Smooth muscle cell (in vitro differentiated cells): ENCODE results near the gene LMF1. TPM values are rescaled to one million over a fixed set of nuclear protein-coding genes. Genes with fewer than 3 reads are reported as not detected.

Experiments used
- DNase-seq: peaks from one replicate; lab custom pipeline; 2025; ENCODE audit not compliant: unreplicated experiment; lab: John Stamatoyannopoulos, UW
- H2AFZ ChIP-seq: fragments of 200-600 bp; sonication (generic); 2 replicates; pipeline ENCODE4 v1.6.0; 2016; ENCODE audit warnings: antibody characterized with exemption, low read depth, mild to moderate bottlenecking
- H3F3A ChIP-seq: fragments of 200-600 bp; sonication (generic); 2 replicates; pipeline ENCODE4 v1.6.0; 2017; ENCODE audit warnings: antibody characterized with exemption, low read depth
- H3K27ac ChIP-seq: fragments of 200-600 bp; sonication (generic); 2 replicates; pipeline ENCODE4 v1.5.1; 2016; ENCODE audit warnings: low read depth, mild to moderate bottlenecking
- H3K27me3 ChIP-seq: fragments of 200-600 bp; sonication (generic); 2 replicates; pipeline ENCODE4 v1.6.1; 2016; ENCODE audit warnings: low read depth, mild to moderate bottlenecking
- H3K36me3 ChIP-seq: fragments of 200-600 bp; sonication (generic); 2 replicates; pipeline ENCODE4 v1.5.1; 2016; ENCODE audit warnings: low read depth
- H3K4me1 ChIP-seq: fragments of 200-600 bp; sonication (generic); 2 replicates; pipeline ENCODE4 v1.5.1; 2016; ENCODE audit warnings: low read depth
- H3K4me2 ChIP-seq: fragments of 200-600 bp; sonication (generic); 2 replicates; pipeline ENCODE4 v1.6.0; 2016; ENCODE audit warnings: mild to moderate bottlenecking
- H3K4me3 ChIP-seq: fragments of 200-600 bp; sonication (generic); 2 replicates; pipeline ENCODE4 v1.5.1; 2016; ENCODE audit warnings: mild to moderate bottlenecking
- H3K79me2 ChIP-seq: fragments of 200-600 bp; sonication (generic); 2 replicates; pipeline ENCODE4 v1.6.0; 2016; ENCODE audit warnings: low read depth, mild to moderate bottlenecking
- H3K9ac ChIP-seq: fragments of 200-600 bp; sonication (generic); 2 replicates; pipeline ENCODE4 v1.6.0; 2016; ENCODE audit warnings: low read depth
- H3K9me3 ChIP-seq: fragments of 200-600 bp; sonication (generic); replicated peaks from 2 replicates; pipeline ENCODE4 v1.5.1; 2016; ENCODE audit warnings: low read depth
- H4K20me1 ChIP-seq: fragments of 200-600 bp; sonication (generic); 2 replicates; pipeline ENCODE4 v1.6.0; 2016; ENCODE audit warnings: low read depth
- CTCF ChIP-seq: fragments of 200-600 bp; sonication (generic); IDR thresholded peaks from 2 replicates; pipeline ENCODE4 v1.5.1; 2017; ENCODE audit warnings: borderline replicate concordance, mild to moderate bottlenecking, antibody characterized with exemption; ENCODE audit not compliant: insufficient read depth, poor library complexity, severe bottlenecking
- WGBS: methylation state at CpG from one replicate; pipeline ENCODE4 v1.1.7; 2016; ENCODE audit warnings: low lambda C conversion rate; 5-methylcytosine and 5-hydroxymethylcytosine counted together
- polyA plus RNA-seq: library from polyadenylated mRNA; unstranded; fragments of >200 nt; fragmentation: Nextera tagmentation; extraction: Ambion mirVana; gene quantifications from 2 replicates; pipeline ENCODE4 v1.2.1, GENCODE V29; 2016
- total RNA-seq: library from RNA; depleted of rRNA; stranded (reverse); fragments of >200 nt; gene quantifications from 2 replicates; pipeline ENCODE4 v1.2.3, GENCODE V29; 2014

LMF1 gene
- total and polyA plus RNA-seq, 2 experiments from 2014 or later = 25.3 to 29.8 TPM

DNA sequence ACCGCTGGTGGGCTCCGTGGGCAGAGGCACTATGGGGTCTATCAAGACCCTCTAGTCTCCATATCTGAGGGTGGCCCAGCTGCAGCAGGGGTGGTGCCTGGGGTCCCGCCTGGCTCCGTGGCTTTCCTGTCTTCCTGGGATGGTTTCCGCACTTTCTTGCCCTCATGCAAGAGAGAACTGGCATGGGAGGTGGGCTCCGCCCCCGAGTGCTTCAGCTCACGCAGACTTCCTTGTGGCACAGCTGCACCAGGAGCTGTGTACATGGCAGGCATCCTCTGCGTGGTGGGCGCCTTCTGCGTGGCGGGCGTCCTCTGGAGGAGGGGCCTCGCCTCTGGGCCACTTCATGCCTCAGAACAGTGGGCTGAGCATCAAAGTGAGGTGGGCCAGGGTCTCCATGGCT is 73.1 kb downstream of the LMF1 start:
- no peak overlapping the region for H3K4me2 ChIP-seq
- H3K27me3 ChIP-seq = no peaks in the 10 kb centered on the region
- H4K20me1 ChIP-seq = peaks cover 8% of the 10 kb centered on the region
- 94% methylated on average over 14 of the region's 14 CpGs for WGBS
- H3K4me3 ChIP-seq = no peak overlapping the region
- H3K9me3 ChIP-seq = no peaks in the 10 kb centered on the region
- TF ChIP-seq CTCF = no peak
- H3K79me2 ChIP-seq = no peaks in the 10 kb centered on the region
- H3F3A ChIP-seq = no peaks in the 10 kb centered on the region
- H3K27ac ChIP-seq = no peak overlapping the region
- no peak for DNase-seq
- H3K9ac ChIP-seq = no peak overlapping the region
- no peaks in the 10 kb centered on the region for H3K4me1 ChIP-seq
- no peak overlapping the region for H2AFZ ChIP-seq
- H3K36me3 ChIP-seq = no peaks in the 10 kb centered on the region

- H3K27ac ChIP-seq = no peak overlapping the region
- TF ChIP-seq CTCF = no peak
- no peak overlapping the region for H3K4me3 ChIP-seq
- H3K27me3 ChIP-seq = no peaks in the 10 kb centered on the region
- H3K9ac ChIP-seq = no peak overlapping the region
- no peaks in the 10 kb centered on the region for H3K9me3 ChIP-seq
- no peak overlapping the region for H3K4me2 ChIP-seq
- peaks cover 8% of the 10 kb centered on the region for H4K20me1 ChIP-seq
- no peaks in the 10 kb centered on the region for H3K4me1 ChIP-seq
- WGBS = 87% methylated on average over 18 of the region's 18 CpGs
- no peak overlapping the region for H2AFZ ChIP-seq
- no peaks in the 10 kb centered on the region for H3K36me3 ChIP-seq
- no peaks in the 10 kb centered on the region for H3F3A ChIP-seq
- H3K79me2 ChIP-seq = no peaks in the 10 kb centered on the region
- no peak for DNase-seq
Observed at GRCh38 chr16:897200-897543, 73.6 kb downstream of the LMF1 start.

DNA sequence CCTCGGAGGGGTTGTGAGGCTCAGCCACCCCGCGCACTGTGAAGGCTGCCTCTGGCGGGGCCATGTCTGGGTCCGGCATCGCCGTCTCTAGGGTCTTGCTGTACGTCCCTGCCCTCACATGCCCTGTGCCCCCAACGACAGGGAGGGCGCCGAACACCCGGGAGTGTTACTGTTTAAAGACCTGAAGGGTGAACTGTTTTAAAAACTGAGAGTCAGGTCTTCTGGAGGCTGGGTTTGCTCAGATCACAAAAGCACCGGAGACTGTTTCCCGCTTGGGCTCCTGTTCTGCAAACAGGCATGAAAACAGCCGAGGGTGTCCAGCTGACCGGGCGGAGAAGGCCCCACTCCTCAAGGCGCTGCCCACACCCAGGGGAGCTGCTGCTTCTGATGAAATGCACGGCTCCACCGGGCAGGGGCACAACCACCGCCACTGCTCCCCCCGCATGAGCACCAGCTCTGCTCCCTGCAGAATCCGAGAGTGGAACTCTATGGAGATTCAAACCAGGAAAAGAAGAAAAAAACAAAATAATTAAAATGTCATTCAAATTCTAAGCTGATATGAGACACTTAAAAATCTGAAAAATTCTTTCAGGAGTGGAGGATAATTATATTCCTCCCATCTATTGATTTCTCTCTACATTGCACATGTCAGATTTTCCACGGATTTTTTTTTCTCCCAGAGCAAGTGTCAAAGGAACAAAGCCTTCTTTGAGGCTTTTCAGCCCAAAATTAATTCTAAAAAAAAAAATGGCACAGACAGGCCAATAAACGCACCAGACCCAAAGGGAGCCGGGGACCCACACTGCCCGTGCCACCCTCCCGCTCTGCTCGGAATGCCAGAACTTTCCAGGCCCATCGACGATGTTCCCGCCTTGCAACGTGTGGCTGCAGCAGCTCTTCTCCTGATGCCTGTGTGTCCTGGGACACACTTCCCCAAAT is 74.3 kb downstream of the LMF1 start:
- no peak for TF ChIP-seq CTCF
- Histone ChIP-seq H3K36me3 (no peaks in the 10 kb centered on the region), H3K27me3 (no peaks in the 10 kb centered on the region), H3K4me3 (no peak overlapping the region), H3F3A (no peaks in the 10 kb centered on the region), H3K4me1 (no peaks in the 10 kb centered on the region), H3K4me2 (no peak overlapping the region), H3K79me2 (no peaks in the 10 kb centered on the region), H3K9me3 (no peaks in the 10 kb centered on the region), H4K20me1 (peaks cover 8% of the 10 kb centered on the region), H2AFZ (no peak overlapping the region), H3K9ac (no peak overlapping the region), H3K27ac (no peak overlapping the region)
- no peak for DNase-seq
- 93% methylated on average over 33 of the region's 33 CpGs for WGBS

- Histone ChIP-seq H3K4me1 (no peaks in the 10 kb centered on the region), H3F3A (no peaks in the 10 kb centered on the region), H3K27ac (no peak overlapping the region), H2AFZ (no peak overlapping the region), H3K79me2 (no peaks in the 10 kb centered on the region), H3K36me3 (no peaks in the 10 kb centered on the region), H3K4me3 (no peak overlapping the region), H3K27me3 (no peaks in the 10 kb centered on the region), H3K9ac (no peak overlapping the region), H3K9me3 (no peaks in the 10 kb centered on the region), H3K4me2 (no peak overlapping the region), H4K20me1 (peaks cover 8% of the 10 kb centered on the region)
- no peak for TF ChIP-seq CTCF
- WGBS = 89% methylated on average over 17 of the region's 24 CpGs
- no peak for DNase-seq
Observed at GRCh38 chr16:895371-895770, 75.4 kb downstream of the LMF1 start.
